T-helper 1 cell treated with Interleukin-12 subunit alpha and Interleukin-12 subunit beta and Interleukin-4 antibody, amounts not matched to agents 30 ng/mL and 1 ng/mL, for 36 hours (primary cell): ENCODE data around the gene CAPZA1. TPM values are rescaled to one million over a fixed set of nuclear protein-coding genes. Genes with fewer than 3 reads are reported as not detected.
"Not testable (repeated sequence)": the region's sequence is repeated elsewhere in the genome, so short reads cannot be mapped to it uniquely, and the experiment has no call there.

Experiments
- intact Hi-C: fragments of 100-400 bp; cut with micrococcal nuclease; formaldehyde crosslinking; loops from one replicate; pipeline ENCODE4 v1.15.1; 2024
- total RNA-seq: library from RNA; stranded (reverse); gene quantifications from 2 replicates; pipeline ENCODE4 v1.2.3, GENCODE V29; 2022

Gene CAPZA1
- 249 TPM in 2 replicates for total RNA-seq

GRCh38 chr1:112619518-112620376 lies at the start of gene CAPZA1:
Gene CAPZA1, plus strand, starts transcription at chr1:112619832. Its CDS starts 13 bp downstream, at chr1:112619845.
- intact Hi-C loops: loop anchor here (1.0 to 10.0 kb wide), 14 partner anchors 55 to 1947 kb away; partner anchors contain the start of genes ATP5PB, CEPT1, DDX20 and DRAM2

GRCh38 chr1:112575154-112575804 lies 44.4 kb upstream of the CAPZA1 start:
- intact Hi-C loops: no loop called here

GRCh38 chr1:112576240-112576639 lies 43.4 kb upstream of the CAPZA1 start:
- intact Hi-C loops: no loop called here

- intact Hi-C loops: no loop called here
Measured at GRCh38 chr1:112579801-112580510, 39.7 kb upstream of the CAPZA1 start.

GRCh38 chr1:112581586-112582192 lies 37.9 kb upstream of the CAPZA1 start:
- intact Hi-C loops: no loop called here

GRCh38 chr1:112583366-112583765 lies 36.3 kb upstream of the CAPZA1 start:
- intact Hi-C loops: no loop called here

- intact Hi-C loops: no loop called here
Measured at GRCh38 chr1:112589766-112590165, 29.9 kb upstream of the CAPZA1 start.

- intact Hi-C loops: no loop called here
Measured at GRCh38 chr1:112594208-112594876, 25.3 kb upstream of the CAPZA1 start.

- intact Hi-C loops: no loop called here
Measured at GRCh38 chr1:112599477-112599876, 20.2 kb upstream of the CAPZA1 start.

- intact Hi-C loops: no loop called here
Measured at GRCh38 chr1:112603012-112603411, 16.6 kb upstream of the CAPZA1 start.

- intact Hi-C loops: no loop called here
Measured at GRCh38 chr1:112603541-112603940, 16.1 kb upstream of the CAPZA1 start.

- intact Hi-C loops: no loop called here
Measured at GRCh38 chr1:112605633-112606327, 13.9 kb upstream of the CAPZA1 start.

GRCh38 chr1:112614460-112615065 lies 5.1 kb upstream of the CAPZA1 start:
- intact Hi-C loops: loop anchor here (1.0 to 10.0 kb wide), 12 partner anchors 106 to 1942 kb away; partner anchors contain the start of genes ATP5PB, CEPT1, CTTNBP2NL and DDX20

- intact Hi-C loops: loop anchor here (1.0 to 10.0 kb wide), 12 partner anchors 50 to 1946 kb away; partner anchors contain the start of genes ATP5PB, CEPT1, CTTNBP2NL and DDX20
Measured at GRCh38 chr1:112618114-112618720, 1.4 kb upstream of the CAPZA1 start.

- intact Hi-C loops: loop anchor here (1.0 to 10.0 kb wide), 17 partner anchors 49 to 1947 kb away; partner anchors contain the start of genes ATP5PB, CEPT1, CTTNBP2NL and DDX20
Measured at GRCh38 chr1:112618721-112619517, 713 bp upstream of the CAPZA1 start, which contains the start of gene ST7L. Gene ST7L, minus strand, starts transcription at chr1:112619141. Its CDS starts 28 bp downstream, at chr1:112619113.

- intact Hi-C loops: no loop called here
Measured at GRCh38 chr1:112620377-112620695, 704 bp downstream of the CAPZA1 start.

- intact Hi-C loops: not testable (repeated sequence)
Measured at GRCh38 chr1:112624493-112624892, 4.9 kb downstream of the CAPZA1 start.

- intact Hi-C loops: no loop called here
Measured at GRCh38 chr1:112625696-112626095, 6.1 kb downstream of the CAPZA1 start.
